Measurements from ENCODE around the gene EP300.
"Not testable (repeated sequence)": the region's sequence is repeated elsewhere in the genome, so short reads cannot be mapped to it uniquely, and the experiment has no call there.

EP300 gene

DNA sequence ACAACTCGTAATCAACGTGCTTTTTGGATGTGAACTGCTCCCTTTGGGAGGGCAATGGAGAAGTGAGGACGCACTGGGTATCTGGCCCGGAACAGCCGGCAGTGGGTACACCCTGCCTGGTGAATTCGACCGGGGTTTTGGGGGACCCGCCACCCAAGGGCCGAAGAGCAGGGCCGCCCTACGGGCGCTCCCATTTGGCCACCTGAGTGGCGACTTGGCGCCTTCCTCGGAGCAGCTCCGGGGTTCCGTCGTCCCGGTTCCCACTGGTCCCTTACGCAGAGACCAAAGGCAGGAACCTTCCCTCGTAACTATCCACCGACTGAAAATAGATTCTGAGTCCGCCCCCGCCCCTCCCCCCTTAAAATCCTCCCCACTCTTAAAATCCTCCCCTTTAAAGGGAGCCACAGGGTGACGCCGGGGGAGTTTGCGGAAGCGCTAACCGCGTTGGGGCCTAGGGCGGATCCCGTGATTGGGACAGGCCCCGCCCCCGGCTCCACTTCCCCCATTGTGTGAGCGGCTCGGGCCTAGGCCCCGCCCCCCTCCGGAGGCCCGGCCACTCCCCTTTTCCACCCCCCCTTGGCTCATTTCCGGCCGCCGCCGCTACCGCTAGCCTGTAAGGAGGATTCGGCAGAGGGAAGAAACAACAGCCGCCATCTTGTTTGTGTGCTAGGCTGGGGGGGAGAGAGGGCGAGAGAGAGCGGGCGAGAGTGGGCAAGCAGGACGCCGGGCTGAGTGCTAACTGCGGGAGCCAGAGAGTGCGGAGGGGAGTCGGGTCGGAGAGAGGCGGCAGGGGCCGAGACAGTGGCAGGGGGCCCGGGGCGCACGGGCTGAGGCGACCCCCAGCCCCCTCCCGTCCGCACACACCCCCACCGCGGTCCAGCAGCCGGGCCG is 1.0 kb upstream of the EP300 start:
- peak; percentile 95 for DNase-seq

GRCh38 chr22:41092847-41093411 is 537 bp downstream of the EP300 start:
- DNase-seq, result peak; percentile 16

DNA sequence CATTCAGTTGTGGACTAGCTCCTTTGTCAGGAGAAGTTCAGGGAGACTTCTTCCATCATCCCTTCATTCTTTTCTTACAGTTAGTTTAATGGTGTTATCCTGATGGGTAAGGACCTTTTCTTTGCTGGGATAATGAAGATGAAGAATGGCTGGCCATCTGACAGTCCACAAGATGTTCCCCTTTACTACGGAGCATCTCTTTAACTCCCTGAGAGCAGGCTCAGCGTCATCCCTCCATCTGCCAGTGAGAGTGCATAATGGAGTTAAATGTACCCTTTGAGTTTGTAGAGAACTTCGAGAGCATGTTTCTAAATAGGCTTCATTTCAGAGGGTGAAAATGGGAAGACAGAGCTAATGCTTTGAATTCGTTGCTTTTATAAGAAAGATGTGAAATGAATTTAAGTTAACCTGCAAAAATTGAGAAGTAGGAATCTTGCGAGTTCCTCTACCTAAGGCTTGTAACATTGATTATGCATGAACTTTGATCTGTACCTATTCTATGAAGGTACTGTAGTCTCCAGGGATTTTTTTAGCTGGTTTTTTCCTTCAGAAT is 1.7 kb downstream of the EP300 start:
- DNase-seq, result no peak

GRCh38 chr22:41096391-41096790 is 4.0 kb downstream of the EP300 start:
- no peak for DNase-seq

GRCh38 chr22:41096841-41097240 is 4.4 kb downstream of the EP300 start:
- DNase-seq, result no peak

- DNase-seq, result no peak
Measured at GRCh38 chr22:41099036-41099435, 6.6 kb downstream of the EP300 start.

- DNase-seq, result no peak
Measured at GRCh38 chr22:41106122-41106968, 14.0 kb downstream of the EP300 start.

- not testable (repeated sequence) for DNase-seq
Measured at GRCh38 chr22:41106969-41107325, 14.6 kb downstream of the EP300 start.

- DNase-seq, result no peak
Measured at GRCh38 chr22:41110968-41111367, 18.6 kb downstream of the EP300 start.

GRCh38 chr22:41116342-41116741 is 23.9 kb downstream of the EP300 start:
- DNase-seq, result no peak

- no peak for DNase-seq
Measured at GRCh38 chr22:41117127-41117965, 25.0 kb downstream of the EP300 start.

DNA sequence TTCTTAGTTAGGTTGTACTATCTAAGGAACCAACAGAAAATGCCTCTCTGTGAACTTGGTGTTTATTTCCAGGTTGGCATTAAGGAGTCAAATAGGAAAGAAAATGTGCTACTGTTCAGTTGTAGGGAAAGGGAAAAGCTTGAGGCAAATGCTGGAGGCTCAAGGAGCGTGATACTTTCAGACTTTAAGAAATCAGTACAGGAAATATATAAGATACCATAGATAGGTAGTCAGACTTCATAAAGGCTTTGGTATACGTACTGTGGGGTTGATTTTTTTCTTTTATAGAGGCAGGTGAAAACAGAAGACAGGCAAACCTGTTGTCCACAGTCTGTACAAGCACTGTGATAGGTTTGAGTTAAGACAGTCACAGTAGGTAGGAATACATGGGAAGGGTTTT is 30.8 kb downstream of the EP300 start:
- no peak for DNase-seq

- DNase-seq, result no peak
Measured at GRCh38 chr22:41124086-41124485, 31.7 kb downstream of the EP300 start.

DNA sequence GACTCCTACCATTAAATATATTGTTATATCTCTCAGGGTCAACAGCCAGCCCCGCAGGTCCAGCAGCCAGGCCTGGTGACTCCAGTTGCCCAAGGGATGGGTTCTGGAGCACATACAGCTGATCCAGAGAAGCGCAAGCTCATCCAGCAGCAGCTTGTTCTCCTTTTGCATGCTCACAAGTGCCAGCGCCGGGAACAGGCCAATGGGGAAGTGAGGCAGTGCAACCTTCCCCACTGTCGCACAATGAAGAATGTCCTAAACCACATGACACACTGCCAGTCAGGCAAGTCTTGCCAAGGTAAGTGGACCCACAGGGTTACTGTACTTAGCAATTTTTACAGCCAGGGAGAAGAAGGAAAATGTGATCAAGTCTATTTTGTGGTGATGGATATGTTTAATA is 35.1 kb downstream of the EP300 start:
- DNase-seq, result no peak

DNA sequence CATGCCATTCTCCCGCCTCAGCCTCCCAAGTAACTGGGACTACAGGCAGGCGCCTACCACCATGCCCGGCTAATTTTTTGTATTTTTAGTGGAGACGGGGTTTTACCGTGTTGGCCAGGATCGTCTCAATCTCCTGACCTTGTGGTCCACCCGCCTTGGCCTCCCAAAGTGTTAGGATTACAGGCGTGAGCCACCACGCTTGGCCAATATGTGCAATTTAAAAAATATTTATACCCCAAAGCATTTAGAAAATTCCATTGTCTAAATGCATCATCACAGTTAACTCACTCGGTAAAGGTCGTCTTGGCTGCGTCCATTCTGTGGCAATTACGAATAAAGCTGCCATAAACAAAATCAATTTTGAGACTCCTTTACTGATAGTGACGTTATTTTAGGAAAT is 36.2 kb downstream of the EP300 start:
- DNase-seq, result no peak

- no peak for DNase-seq
Measured at GRCh38 chr22:41132550-41132949, 40.2 kb downstream of the EP300 start.

DNA sequence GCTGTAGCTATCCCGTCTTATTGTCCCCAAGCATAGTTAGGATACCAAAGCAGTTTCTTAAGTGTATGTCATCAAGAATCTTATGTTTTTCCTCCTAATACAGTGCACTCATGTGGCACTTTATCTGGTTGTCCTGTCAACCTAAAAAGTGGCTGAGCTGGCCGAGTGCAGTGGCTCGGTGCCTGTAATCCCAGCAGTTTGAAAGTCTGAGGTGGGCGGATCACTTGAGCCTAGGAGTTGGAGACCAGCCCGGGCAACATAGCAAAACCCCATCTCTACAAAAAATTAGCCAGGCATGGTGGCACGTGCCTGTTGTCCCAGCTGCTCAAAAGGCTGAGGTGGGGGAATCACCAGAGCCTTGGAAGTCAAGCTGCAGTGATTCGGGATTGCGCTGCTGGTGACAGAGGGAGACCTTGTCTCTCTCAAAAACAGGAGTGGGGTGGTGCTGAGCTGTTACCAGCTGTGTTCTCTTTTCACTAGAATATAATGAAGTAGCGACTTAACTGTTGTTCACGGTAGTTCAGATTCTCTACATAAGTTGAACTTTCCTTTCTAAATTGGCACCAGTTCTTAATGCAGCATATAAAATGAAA is 48.1 kb downstream of the EP300 start:
- DNase-seq, result no peak

- DNase-seq, result not testable (repeated sequence)
Measured at GRCh38 chr22:41145921-41146320, 53.5 kb downstream of the EP300 start.

DNA sequence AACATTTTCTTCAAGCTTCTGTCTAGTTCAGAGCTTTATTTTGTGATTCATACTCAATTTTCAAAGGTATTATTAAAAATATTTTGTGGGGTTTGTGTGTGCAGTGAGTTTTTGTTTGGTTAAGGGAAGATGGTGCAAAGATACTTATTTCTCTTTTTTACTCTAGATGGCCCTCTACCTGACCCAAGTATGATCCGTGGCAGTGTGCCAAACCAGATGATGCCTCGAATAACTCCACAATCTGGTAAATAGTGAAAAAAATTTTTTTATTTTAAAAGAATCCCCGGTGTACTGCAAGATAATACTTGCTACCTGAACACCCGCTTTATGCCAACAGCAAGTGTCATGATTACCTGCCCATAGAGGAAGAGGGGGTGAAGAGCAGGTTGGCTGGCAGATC is 54.2 kb downstream of the EP300 start:
- no peak for DNase-seq

DNA sequence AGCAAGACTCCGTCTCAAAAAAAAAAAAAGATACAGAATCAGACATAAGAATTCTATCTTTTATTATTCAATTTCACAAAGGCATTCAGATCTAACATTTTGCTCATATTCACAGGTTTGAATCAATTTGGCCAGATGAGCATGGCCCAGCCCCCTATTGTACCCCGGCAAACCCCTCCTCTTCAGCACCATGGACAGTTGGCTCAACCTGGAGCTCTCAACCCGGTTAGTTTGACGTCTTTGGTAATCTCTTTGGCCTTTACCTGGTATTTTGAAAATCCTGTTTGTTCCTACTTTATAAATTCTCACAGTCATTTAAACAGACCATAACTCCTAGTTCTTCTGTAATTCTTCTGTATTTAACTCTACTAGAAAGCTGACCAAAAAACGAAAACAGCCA is 55.3 kb downstream of the EP300 start:
- no peak for DNase-seq

DNA sequence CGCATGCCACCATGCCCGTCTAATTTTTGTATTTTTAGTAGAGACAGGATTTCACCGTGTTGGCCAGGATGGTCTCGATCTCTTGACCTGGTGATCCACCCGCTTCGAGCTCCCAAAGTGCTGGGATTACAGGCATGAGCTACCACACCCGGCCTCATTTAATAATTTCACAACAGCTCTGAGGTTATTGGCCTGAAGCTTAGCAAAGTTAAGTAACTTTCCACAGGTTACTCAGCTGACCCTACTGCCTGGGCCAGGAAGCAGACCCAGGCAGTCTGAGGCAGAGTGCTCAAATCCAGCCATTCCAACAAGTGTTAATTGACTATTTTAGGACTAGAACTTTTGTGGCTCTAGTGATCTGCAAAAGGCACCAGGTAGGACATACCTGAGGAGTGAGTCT is 60.5 kb downstream of the EP300 start:
- DNase-seq, result no peak

- no peak for DNase-seq
Measured at GRCh38 chr22:41157083-41157482, 64.7 kb downstream of the EP300 start.

Data from NCI-H345 (cell line).